Muscle of leg (tissue), 11 donors: Measurements from ENCODE around the gene GOLT1A. TPM values are rescaled to one million over a fixed set of nuclear protein-coding genes. Genes with fewer than 3 reads are reported as not detected.

Experiments used
- DNase-seq: peaks from one replicate; pipeline ENCODE4 v3.0.0; 2013
- H3K27ac ChIP-seq: one replicate; pipeline ENCODE4 v1.5.1; 2013; ENCODE audit warnings: mild to moderate bottlenecking, low read length, control low read depth
- H3K27me3 ChIP-seq: one replicate; pipeline ENCODE4 v1.6.1; 2013; ENCODE audit warnings: low read length; ENCODE audit not compliant: control insufficient read depth, insufficient read depth
- H3K36me3 ChIP-seq: one replicate; pipeline ENCODE4 v1.6.1; 2013; ENCODE audit warnings: low read length; ENCODE audit not compliant: control insufficient read depth, insufficient read depth
- H3K4me1 ChIP-seq: one replicate; pipeline ENCODE4 v1.6.1; 2013; ENCODE audit warnings: low read length; ENCODE audit not compliant: control insufficient read depth, insufficient read depth
- H3K4me3 ChIP-seq: one replicate; pipeline ENCODE4 v1.5.1; 2013; ENCODE audit warnings: low read length, control low read depth
- H3K9me3 ChIP-seq: replicated peaks from 2 replicates; pipeline ENCODE4 v1.6.1; 2013; ENCODE audit warnings: low read depth, low read length; ENCODE audit not compliant: control insufficient read depth
- WGBS: methylation state at CpG from one replicate; pipeline ENCODE4 v1.1.5; 2013; ENCODE audit warnings: missing lambda C conversion rate; ENCODE audit not compliant: insufficient coverage; 5-methylcytosine and 5-hydroxymethylcytosine counted together
- polyA plus RNA-seq, 8 donors: library from polyadenylated mRNA; unstranded; fragments of 120-200 nt; gene quantifications; one replicate each; pipeline versions ENCODE4 v1.2.1 to v1.2.3, GENCODE V29; 2013; ENCODE audit warnings: inconsistent platforms in 1 of 8, low replicate concordance in 1 of 8; ENCODE audit not compliant: insufficient read length in 8 of 8, insufficient read depth in 1 of 8
- total RNA-seq: library from RNA; stranded (reverse); fragments of 120-200 nt; gene quantifications from one replicate; pipeline ENCODE4 v1.2.4, GENCODE V29; 2013

GOLT1A gene
- total and polyA plus RNA-seq, 9 donors = 0.09 to 3.9 (median 0.89) TPM; not detected in 5

DNA sequence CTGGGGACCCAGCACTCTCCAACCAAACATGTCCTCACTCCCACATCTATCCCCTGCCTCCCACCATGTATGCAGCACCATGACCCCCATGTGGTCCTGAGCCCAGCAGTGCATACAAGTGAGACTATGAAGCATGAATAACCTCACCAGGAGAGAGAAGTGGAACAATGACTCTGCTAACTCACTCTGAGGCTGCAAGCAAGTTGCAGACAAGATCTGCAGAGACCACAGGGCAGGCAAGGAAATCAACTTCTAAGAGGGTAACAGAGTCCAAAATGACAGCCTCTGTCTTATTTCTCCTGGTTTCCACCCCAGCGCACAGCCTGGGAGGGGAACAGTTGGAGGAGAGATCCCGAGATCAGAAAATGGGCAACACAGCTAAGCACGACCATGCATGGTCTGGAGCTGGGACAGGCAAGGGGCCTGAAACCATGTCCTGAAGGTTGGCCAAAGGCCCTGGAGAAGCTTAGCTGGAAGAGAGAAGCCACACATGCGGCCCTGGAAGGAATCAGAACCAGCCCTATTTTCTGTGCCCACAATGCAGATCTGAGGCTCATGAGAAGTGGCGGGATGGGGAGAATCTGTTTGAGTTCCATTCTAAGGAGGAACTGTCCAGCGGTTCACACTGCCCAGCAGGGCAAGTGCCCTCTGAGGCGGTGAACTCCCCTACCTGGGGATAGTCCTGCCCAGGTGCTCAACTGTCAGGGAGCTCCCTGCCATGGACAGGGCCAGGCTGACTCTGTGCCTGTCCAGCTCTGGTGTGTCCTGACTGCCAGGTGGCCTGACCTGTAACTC lies 35.1 kb downstream of the GOLT1A start:
- Histone ChIP-seq H3K27ac (no peak overlapping the region), H3K27me3 (peaks cover 22% of the 10 kb centered on the region), H3K4me1 (no peaks in the 10 kb centered on the region), H3K4me3 (no peak overlapping the region), H3K36me3 (no peaks in the 10 kb centered on the region), H3K9me3 (no peaks in the 10 kb centered on the region)
- no peak for DNase-seq
- WGBS = 76% methylated on average over 5 of the region's 7 CpGs

DNA sequence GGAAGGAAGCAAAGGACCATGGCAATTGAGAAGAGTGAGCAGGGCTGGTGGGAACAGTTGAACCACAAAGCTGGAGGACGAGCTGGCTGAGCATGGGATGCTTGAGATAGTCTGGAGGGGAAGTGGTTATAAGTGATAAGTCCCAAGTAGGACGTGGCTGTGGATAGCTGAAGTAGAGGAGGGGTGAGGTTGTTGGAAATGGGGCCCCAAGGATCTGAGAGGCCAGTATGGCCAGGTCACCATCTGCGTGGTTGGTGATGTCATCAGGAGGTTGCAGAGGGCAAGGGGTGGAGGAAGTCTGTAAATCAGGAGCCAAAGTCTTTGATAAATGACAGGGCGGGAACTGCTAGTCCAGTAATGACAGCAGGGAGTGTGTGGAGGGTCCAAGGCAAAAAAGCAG lies 36.7 kb downstream of the GOLT1A start:
- DNase-seq = no peak
- Histone ChIP-seq H3K4me1 (no peaks in the 10 kb centered on the region), H3K4me3 (no peak overlapping the region), H3K27ac (no peak overlapping the region), H3K27me3 (peaks cover 22% of the 10 kb centered on the region), H3K9me3 (no peaks in the 10 kb centered on the region), H3K36me3 (no peaks in the 10 kb centered on the region)
- WGBS = 45% methylated on average over 4 of the region's 4 CpGs

GRCh38 chr1:204176049-204176448 lies 37.7 kb downstream of the GOLT1A start:
- no peaks in the 10 kb centered on the region for H3K9me3 ChIP-seq
- whole genome bisulfite sequencing = 100% methylated on average over 1 of the region's 5 CpGs
- no peak overlapping the region for H3K27ac ChIP-seq
- no peak for DNase-seq
- no peaks in the 10 kb centered on the region for H3K36me3 ChIP-seq
- peaks cover 22% of the 10 kb centered on the region for H3K27me3 ChIP-seq
- no peaks in the 10 kb centered on the region for H3K4me1 ChIP-seq
- H3K4me3 ChIP-seq = no peak overlapping the region

GRCh38 chr1:204174958-204175357 lies 38.8 kb downstream of the GOLT1A start:
- DNase-seq = no peak
- Histone ChIP-seq H3K27ac (no peak overlapping the region), H3K36me3 (no peaks in the 10 kb centered on the region), H3K27me3 (peaks cover 22% of the 10 kb centered on the region), H3K4me1 (no peaks in the 10 kb centered on the region), H3K4me3 (no peak overlapping the region), H3K9me3 (no peaks in the 10 kb centered on the region)
- 68% methylated on average over 3 of the region's 3 CpGs for WGBS

DNA sequence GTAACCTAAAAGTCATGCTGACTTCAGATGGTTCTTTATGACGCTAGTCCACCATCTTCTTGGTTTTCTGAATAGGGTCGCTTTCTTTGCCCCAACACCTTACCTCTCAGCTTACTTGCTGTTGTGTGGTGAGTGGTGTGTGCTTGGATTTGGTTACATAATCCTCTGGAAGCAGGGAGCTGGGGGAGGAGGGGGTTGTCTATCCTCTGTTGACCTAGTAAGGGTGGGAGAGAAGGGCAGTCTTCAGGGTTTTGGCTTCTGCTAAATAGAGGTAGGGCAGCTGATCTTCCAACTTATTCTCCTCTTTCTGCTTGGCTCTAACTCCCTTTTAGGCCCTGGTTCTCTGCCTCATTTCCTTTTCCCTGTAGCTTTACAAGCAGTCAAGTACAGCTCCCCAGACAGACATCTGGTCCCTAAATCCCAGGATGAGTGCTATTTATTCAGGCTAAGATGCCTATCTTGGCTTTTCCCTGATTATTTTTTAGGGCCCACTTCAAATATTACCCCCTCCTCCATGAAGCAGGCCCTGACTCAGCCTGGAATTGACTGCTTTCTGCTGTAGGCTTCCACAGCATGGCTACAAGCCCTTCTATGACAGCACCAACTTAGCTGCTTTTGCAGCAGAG lies 41.3 kb downstream of the GOLT1A start:
- WGBS = no CpG with 5 or more reads among the region's 2 CpGs
- Histone ChIP-seq H3K4me3 (no peak overlapping the region), H3K4me1 (no peaks in the 10 kb centered on the region), H3K36me3 (no peaks in the 10 kb centered on the region), H3K27me3 (peaks cover 14% of the 10 kb centered on the region), H3K9me3 (no peaks in the 10 kb centered on the region), H3K27ac (no peak overlapping the region)
- no peak for DNase-seq

GRCh38 chr1:204171751-204172178 lies 42.0 kb downstream of the GOLT1A start:
- Histone ChIP-seq H3K4me3 (no peak overlapping the region), H3K36me3 (no peaks in the 10 kb centered on the region), H3K27me3 (peaks cover 10% of the 10 kb centered on the region), H3K27ac (no peak overlapping the region), H3K9me3 (no peaks in the 10 kb centered on the region), H3K4me1 (no peaks in the 10 kb centered on the region)
- no peak for DNase-seq
- WGBS = no CpG with 5 or more reads among the region's 4 CpGs

- DNase-seq = no peak
- H3K4me3 ChIP-seq = no peak overlapping the region
- H3K36me3 ChIP-seq = no peaks in the 10 kb centered on the region
- no peaks in the 10 kb centered on the region for H3K9me3 ChIP-seq
- H3K4me1 ChIP-seq = no peaks in the 10 kb centered on the region
- peaks cover 7% of the 10 kb centered on the region for H3K27me3 ChIP-seq
- no peak overlapping the region for H3K27ac ChIP-seq
- WGBS = 86% methylated on average over 1 of the region's 3 CpGs
Measured at GRCh38 chr1:204170494-204171155, 43.2 kb downstream of the GOLT1A start.

DNA sequence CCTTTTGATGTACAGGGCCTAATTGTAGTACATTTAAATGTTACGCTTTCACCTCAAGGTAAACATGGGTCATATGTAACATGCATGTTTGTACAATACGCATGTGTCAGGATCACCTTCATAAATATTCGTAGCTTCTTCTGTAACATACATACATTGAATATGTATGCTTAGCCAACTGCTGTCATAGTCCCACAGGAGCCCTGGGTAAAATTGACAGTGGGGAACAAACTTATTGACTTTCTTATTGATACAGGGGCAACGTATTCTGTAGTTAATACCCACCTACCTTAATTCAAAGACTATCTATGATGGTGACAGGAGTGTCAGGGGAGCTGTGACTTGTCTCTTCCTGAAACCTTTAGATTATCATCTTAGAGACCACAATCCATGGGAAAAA lies 43.9 kb downstream of the GOLT1A start:
- peaks cover 4% of the 10 kb centered on the region for H3K27me3 ChIP-seq
- WGBS = 100% methylated on average over 1 of the region's 4 CpGs
- H3K36me3 ChIP-seq = no peaks in the 10 kb centered on the region
- DNase-seq = no peak
- H3K27ac ChIP-seq = no peak overlapping the region
- no peaks in the 10 kb centered on the region for H3K9me3 ChIP-seq
- no peaks in the 10 kb centered on the region for H3K4me1 ChIP-seq
- no peak overlapping the region for H3K4me3 ChIP-seq

DNA sequence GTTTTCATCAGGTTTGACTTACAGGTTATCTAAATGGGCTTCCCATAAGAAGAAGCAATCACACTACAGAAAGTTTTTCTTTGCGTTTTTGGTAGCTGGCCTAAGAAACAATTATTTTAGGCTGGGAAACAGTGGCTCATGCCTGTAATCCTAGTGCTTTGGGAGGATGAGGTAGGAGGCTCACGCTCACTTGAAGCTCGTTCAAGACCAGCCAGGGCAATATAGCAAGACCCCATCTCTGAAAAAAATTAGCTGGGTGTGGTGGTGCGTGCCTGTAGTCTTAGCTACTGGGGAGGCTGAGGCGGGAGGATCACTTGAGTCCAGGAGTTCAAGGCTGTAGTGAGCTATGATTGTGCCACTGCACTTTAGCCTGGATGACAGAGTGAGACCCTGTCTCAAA lies 46.1 kb downstream of the GOLT1A start:
- Histone ChIP-seq H3K4me3 (no peak overlapping the region), H3K36me3 (no peaks in the 10 kb centered on the region), H3K4me1 (peaks cover 2% of the 10 kb centered on the region), H3K9me3 (no peaks in the 10 kb centered on the region), H3K27ac (no peak overlapping the region), H3K27me3 (peaks cover 4% of the 10 kb centered on the region)
- WGBS = 95% methylated on average over 2 of the region's 5 CpGs
- DNase-seq = no peak

DNA sequence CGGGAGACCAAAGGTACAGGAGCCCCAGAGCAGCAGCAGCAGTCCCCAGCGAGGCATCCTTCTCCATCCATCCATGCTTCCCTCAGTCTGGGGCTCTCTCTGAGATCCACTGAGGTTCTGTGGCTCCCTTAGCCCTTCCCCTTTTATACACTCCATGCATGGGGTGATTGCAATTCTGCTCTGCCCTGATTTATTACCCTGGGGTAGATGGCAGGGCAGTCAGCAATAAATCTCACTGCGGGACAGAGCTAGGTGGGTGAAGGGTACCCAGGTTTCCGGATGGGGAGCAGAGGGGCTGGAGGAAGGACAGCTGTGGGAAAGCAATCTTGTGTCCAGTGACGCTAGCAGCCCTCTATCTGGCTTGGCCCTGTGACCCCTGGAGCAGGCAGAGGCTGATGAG lies 47.6 kb downstream of the GOLT1A start, which contains the start of gene REN:
REN (minus strand) TSS at position 119 of the 400 bp plus-strand sequence; CDS start at position 75, 44 bp downstream.
- no peak for DNase-seq
- Histone ChIP-seq H3K36me3 (no peaks in the 10 kb centered on the region), H3K9me3 (no peaks in the 10 kb centered on the region), H3K27ac (no peak within 1 kb of the TSS), H3K4me3 (no peak within 1 kb of the TSS), H3K27me3 (peaks cover 12% of the 10 kb centered on the region), H3K4me1 (peaks cover 7% of the 10 kb centered on the region)
- 32% methylated on average over 4 of the region's 5 CpGs for WGBS
